Adrenal gland (tissue), 5 donors: ENCODE measurements around the gene MRGPRD.

ENCODE experiments used
- CTCF ChIP-seq, 6 experiments: fragments of 450-650 bp in 4 of 6; fragments of 200-600 bp in 2 of 6; sonication (generic) in 1 of 6; IDR thresholded peaks; 1 replicate in 5 of 6; 2 replicates in 1 of 6; pipeline versions ENCODE4 v1.5.1 to v1.8.0; 2016 to 2021; ENCODE audit warnings: antibody characterized with exemption in 6 of 6, mild to moderate bottlenecking in 2 of 6, moderate library complexity in 1 of 6
- POLR2A ChIP-seq, 2 donors: fragments of 450-650 bp; IDR thresholded peaks; one replicate each; pipeline ENCODE4 v1.6.1; 2017; ENCODE audit warnings: antibody characterized with exemption in 2 of 2, mild to moderate bottlenecking in 2 of 2, moderate library complexity in 1 of 2
- donor health status: DM: no; HTN: no; CAD: no.

GRCh38 chr11:68961245-68961644, 19.5 kb downstream of the MRGPRD start:
- TF ChIP-seq CTCF (IDR thresholded peaks at IDR 0.05) (no peak), POLR2A (IDR thresholded peaks at IDR 0.05) (no peak)
